D721Med (cell line): ENCODE data around the gene LOX.
"Not testable (repeated sequence)": the region's sequence is repeated elsewhere in the genome, so short reads cannot be mapped to it uniquely, and the experiment has no call there.

ENCODE experiments used
- DNase-seq: peaks from one replicate; pipeline ENCODE4 v3.0.0; 2011; ENCODE audit warnings: low spot score; ENCODE audit not compliant: insufficient read length
- FAIRE-seq: peaks from 2 replicates; lab custom pipeline; 2011; peaks lifted over from hg19 to GRCh38; lab: Jason Lieb, UNC
- TF ChIP-seq, protein P1 (sequence below): IDR thresholded peaks from 2 replicates; pipeline ENCODE4 v1.5.1; 2012; ENCODE audit warnings: mild to moderate bottlenecking, control low read depth; ENCODE audit not compliant: insufficient read depth; ENCODE audit errors: missing control alignments

The LOX gene

DNA sequence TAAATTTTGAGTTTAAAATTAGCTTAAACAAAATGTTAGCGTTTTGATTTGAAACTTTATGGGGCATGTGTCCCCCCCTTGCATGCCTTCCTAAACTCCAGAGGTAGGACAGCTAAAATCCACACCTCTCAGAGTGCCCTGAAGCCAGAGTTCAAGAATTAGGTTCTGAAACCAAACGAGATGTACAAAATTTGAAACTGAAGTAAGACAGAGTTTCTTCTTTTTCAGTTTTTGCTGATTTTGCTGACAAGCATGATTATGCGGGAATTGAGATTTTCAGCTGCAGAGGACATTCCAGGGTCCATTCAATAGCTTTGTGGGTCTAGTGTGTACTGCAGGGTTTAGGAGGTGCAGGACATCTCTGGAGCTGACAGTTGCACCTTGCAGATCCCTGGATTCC lies 17.1 kb upstream of the LOX start:
- TF ChIP-seq, protein P1, sequence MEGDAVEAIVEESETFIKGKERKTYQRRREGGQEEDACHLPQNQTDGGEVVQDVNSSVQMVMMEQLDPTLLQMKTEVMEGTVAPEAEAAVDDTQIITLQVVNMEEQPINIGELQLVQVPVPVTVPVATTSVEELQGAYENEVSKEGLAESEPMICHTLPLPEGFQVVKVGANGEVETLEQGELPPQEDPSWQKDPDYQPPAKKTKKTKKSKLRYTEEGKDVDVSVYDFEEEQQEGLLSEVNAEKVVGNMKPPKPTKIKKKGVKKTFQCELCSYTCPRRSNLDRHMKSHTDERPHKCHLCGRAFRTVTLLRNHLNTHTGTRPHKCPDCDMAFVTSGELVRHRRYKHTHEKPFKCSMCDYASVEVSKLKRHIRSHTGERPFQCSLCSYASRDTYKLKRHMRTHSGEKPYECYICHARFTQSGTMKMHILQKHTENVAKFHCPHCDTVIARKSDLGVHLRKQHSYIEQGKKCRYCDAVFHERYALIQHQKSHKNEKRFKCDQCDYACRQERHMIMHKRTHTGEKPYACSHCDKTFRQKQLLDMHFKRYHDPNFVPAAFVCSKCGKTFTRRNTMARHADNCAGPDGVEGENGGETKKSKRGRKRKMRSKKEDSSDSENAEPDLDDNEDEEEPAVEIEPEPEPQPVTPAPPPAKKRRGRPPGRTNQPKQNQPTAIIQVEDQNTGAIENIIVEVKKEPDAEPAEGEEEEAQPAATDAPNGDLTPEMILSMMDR: no peak
- DNase-seq: no peak
- no peak for FAIRE-seq

DNA sequence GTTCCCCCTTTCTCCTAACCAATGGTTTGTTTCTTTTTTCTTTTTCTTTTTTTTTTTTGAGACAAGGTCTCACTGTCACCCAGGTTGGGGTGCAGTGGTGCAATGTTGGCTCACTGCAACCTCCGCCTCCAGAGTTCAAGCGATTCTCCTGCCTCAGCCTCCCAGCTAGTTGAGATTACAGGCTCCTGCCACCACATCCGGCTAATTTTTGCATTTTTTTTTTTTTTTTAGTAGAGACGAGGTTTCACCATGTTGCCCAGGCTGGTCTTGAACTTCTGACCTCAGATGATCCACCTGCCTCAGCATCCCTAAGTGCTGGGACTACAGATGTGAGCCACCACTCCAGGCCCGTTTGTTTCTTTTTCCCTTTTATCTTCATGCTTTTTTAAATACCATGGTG lies 16.2 kb upstream of the LOX start:
- DNase-seq, FAIRE-seq: not testable (repeated sequence)

DNA sequence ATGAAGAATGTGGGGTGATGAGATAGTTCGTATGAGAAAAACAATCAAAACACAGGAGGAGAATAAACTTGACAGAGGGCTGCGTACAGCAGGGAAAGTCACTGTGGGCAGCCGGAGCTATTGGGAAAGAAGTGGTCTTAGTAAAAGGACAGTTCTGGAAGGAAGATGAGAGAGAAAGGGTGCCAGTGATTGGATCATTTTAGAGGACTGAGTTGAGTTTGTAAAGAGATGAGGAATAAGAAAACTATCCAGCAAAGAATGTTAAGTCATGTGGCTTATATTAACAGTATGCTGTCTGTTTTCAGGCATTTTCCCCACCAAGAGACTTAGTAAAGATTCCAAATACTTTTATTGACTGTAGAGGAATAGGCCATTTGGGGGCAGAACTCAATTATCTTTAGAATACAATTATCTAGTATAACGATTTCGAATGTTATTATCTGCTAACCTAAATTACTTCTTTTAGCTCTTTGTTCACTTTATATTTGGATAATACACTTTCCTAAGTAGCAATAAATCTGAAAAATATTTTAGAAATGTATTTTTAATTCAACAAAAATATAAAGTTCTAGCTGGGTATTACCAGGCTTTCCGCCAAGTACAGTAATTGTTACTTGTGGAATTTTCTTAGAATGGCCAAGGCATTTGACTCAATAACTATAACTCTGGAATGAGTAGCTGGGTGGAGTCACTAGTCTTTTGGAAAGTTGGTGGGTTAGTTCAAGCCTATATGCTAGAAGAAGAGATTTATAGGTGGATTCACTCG lies 15.5 kb upstream of the LOX start:
- no peak for FAIRE-seq
- no peak for DNase-seq
- TF ChIP-seq, protein P1: no peak

DNA sequence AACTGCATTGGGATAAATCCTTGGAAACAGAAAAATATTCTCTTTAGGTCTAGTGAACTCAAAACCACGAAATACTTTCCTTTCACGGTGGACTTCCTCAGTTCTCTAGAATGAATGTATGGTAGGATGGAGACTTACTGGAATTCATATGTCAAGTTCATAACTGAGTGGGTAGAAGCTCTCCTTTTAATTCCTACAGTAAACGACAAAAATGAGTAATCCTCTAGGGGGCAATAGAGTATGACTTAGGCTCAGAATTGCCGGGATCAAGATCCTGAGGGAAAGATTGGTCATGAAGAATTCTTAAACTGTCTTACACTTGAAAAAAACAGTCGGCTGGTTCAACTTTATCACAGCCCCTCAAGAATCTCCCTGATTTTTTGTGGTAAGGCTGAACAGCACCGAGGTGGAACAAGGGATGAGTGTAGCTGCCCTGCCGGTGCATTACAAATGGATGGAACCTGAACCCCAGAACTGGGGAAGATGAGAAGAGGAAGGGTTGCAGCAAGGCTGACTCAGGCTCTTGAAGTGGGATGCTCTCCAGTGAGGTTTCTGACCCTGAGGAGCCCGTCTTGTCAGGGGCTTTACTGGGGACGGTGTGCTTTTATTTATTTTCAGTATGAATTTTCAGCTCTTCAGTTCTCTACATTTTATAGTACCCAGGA lies 14.0 kb upstream of the LOX start:
- DNase-seq (no peak), FAIRE-seq (peak; percentile 81)
- TF ChIP-seq, protein P1: peak; percentile 52

DNA sequence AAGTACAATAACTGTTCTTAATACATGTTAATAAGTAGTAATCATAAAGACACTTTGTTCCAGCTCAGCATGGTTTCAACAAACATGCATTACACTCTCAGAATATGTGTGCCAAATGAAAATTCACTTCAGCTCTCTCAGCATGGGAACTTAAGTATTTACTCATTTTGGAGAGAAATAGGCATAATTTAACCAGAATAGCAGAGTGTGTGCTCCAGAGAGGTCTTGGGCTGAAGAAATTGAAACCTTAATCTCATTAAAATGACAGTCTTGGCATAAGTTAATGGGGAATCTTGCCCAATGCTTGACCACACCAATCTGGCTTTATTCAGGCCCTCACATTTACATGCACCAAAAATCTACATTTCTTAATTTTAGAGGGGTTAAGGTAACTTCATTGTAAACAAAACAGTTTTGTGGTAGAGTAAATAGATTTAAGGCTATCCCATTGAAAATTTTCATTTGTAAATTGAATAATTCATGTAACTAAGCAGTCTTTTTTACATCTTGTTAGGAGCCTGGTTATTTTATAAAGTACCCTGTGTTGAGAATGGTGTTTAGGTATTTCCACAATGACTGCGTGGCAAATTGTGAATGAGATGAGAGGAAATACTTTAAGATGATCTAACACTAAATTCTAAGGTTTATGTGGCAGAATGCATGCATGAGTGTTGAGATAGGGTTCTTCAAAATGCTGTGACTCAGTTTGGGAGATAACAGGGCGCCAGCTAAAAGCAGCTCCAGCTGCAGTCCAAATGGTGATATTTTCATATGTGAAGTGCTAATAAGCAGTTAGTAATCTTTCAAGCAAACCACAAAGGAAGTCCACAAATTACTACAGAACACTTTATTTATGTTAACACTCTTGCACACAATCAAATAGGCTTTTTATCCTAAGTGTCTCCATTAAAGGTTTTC lies 11.3 kb upstream of the LOX start:
- FAIRE-seq (no peak), DNase-seq (no peak)
- TF ChIP-seq, protein P1: no peak

DNA sequence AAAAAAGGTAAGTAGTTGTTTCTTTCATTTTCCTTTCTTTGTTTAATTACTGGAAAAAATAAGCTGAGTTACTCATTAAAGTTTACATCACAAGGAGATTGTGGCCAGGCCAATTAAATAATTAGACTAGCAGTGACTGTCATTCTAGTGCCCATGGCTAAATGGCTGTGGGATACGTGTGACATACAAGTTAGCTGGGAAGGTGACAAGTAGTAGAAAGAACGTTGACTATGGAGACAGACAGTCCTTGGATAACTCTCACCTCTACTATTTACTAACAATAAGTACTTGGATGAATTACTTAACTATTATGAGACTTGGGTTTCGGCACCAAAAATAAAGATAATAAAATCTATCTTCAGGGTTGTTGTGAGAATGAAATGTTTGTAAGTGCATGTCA lies 7.0 kb upstream of the LOX start:
- FAIRE-seq: no peak
- DNase-seq: no peak
- TF ChIP-seq, protein P1: no peak

DNA sequence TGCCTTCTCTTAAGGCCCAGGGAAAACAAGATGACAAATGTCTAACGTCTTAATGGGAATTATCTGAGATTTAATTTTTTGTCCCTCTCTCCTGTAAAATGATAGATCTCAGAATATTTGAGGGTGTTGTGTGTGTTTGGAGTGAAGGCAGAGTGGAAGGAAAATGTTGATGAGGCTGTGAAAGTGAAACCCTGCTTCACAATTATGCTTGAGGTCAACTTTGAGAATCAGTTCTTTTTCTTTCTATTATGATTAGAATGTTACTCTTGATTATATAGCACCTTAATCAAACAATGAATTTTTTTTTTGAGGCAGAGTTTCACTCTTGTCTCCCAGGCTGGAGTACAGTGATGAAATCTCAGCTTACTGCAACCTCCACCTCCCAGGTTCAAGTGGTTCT lies 5.5 kb upstream of the LOX start:
- TF ChIP-seq, protein P1: no peak
- FAIRE-seq (no peak), DNase-seq (no peak)
